HG02938 (cell line): Measurements from ENCODE around the gene SORBS1.
"Not testable (repeated sequence)": the region's sequence is repeated elsewhere in the genome, so short reads cannot be mapped to it uniquely, and the experiment has no call there.

Source experiments
- ATAC-seq: cut with Tn5 transposase; IDR thresholded peaks from one replicate; pipeline ENCODE4 v1.9.1; 2021; ENCODE audit warnings: mild to moderate bottlenecking, moderate library complexity; ENCODE audit not compliant: unreplicated experiment

SORBS1 gene

GRCh38 chr10:95359466-95359865 lies 201.7 kb downstream of the SORBS1 start:
- no peak for ATAC-seq

GRCh38 chr10:95356190-95356955 lies 204.8 kb downstream of the SORBS1 start:
- no peak for ATAC-seq

- ATAC-seq = no peak
Measured at GRCh38 chr10:95355301-95355700, 205.9 kb downstream of the SORBS1 start.

GRCh38 chr10:95354110-95354509 lies 207.1 kb downstream of the SORBS1 start:
- ATAC-seq = no peak

- no peak for ATAC-seq
Measured at GRCh38 chr10:95353123-95353522, 208.0 kb downstream of the SORBS1 start.

- ATAC-seq = no peak
Measured at GRCh38 chr10:95352684-95353083, 208.5 kb downstream of the SORBS1 start.

GRCh38 chr10:95350830-95351228 lies 210.3 kb downstream of the SORBS1 start:
- no peak for ATAC-seq

- no peak for ATAC-seq
Measured at GRCh38 chr10:95350219-95350829, 210.8 kb downstream of the SORBS1 start.

GRCh38 chr10:95347402-95347766 lies 213.8 kb downstream of the SORBS1 start:
- not testable (repeated sequence) for ATAC-seq

GRCh38 chr10:95346715-95347401 lies 214.3 kb downstream of the SORBS1 start:
- no peak for ATAC-seq

GRCh38 chr10:95343573-95343972 lies 217.6 kb downstream of the SORBS1 start:
- no peak for ATAC-seq

- ATAC-seq = no peak
Measured at GRCh38 chr10:95341716-95342130, 219.4 kb downstream of the SORBS1 start.

- ATAC-seq = no peak
Measured at GRCh38 chr10:95339863-95340262, 221.3 kb downstream of the SORBS1 start.

GRCh38 chr10:95337423-95338160 lies 223.6 kb downstream of the SORBS1 start:
- no peak for ATAC-seq

GRCh38 chr10:95336702-95337101 lies 224.5 kb downstream of the SORBS1 start:
- ATAC-seq = no peak

GRCh38 chr10:95335933-95336699 lies 225.1 kb downstream of the SORBS1 start:
- ATAC-seq = no peak

GRCh38 chr10:95334805-95335144 lies 226.4 kb downstream of the SORBS1 start:
- no peak for ATAC-seq

GRCh38 chr10:95333997-95334804 lies 227.0 kb downstream of the SORBS1 start:
- no peak for ATAC-seq

- no peak for ATAC-seq
Measured at GRCh38 chr10:95332666-95333249, 228.4 kb downstream of the SORBS1 start.
